H1 (cell line): ENCODE data around the gene EPHA6. TPM values are rescaled to one million over a fixed set of nuclear protein-coding genes. Genes with fewer than 3 reads are reported as not detected.
A peak's percentile ranks its signal among the peaks of the same experiment; 100 is the strongest.

ENCODE experiments used
- CTCF ChIA-PET: fragments of 300-600 bp; sonication (Branson Sonifier 250); formaldehyde crosslinking; loops from one replicate; lab custom pipeline; 2021; ENCODE audit not compliant: partially characterized antibody; lab: Charles Lee
- POLR2A ChIA-PET: fragments of 300-600 bp; sonication (Branson Sonifier 250); formaldehyde crosslinking; loops from one replicate; lab custom pipeline; 2021; ENCODE audit warnings: inconsistent platforms; ENCODE audit not compliant: partially characterized antibody; lab: Charles Lee
- DNase-seq, 2 experiments: peaks; one replicate each; pipeline versions ENCODE4 v3.0.0 to v3.0.0-alpha.2; 2010 to 2022; ENCODE audit warnings: low spot score in 2 of 2, low read depth in 1 of 2, mixed read lengths in 1 of 2
- FAIRE-seq: peaks from 2 replicates; lab custom pipeline; 2011; peaks lifted over from hg19 to GRCh38; lab: Jason Lieb, UNC
- H2AFZ ChIP-seq: 2 replicates; pipeline ENCODE4 v1.8.1; 2012; ENCODE audit warnings: low read length, inconsistent platforms
- H2AK5ac ChIP-seq: 2 replicates; pipeline ENCODE4 v1.6.1; 2013; ENCODE audit warnings: low read depth, low read length
- H2BK120ac ChIP-seq: replicated peaks from 2 replicates; pipeline ENCODE3; 2013; ENCODE audit warnings: low read depth, low read length, inconsistent platforms
- H2BK12ac ChIP-seq: 2 replicates; pipeline ENCODE4 v1.6.1; 2013; ENCODE audit warnings: low read depth, low read length
- H2BK15ac ChIP-seq: 2 replicates; pipeline ENCODE4 v1.6.1; 2013; ENCODE audit warnings: low read length
- H2BK20ac ChIP-seq: 2 replicates; pipeline ENCODE4 v1.6.1; 2013; ENCODE audit warnings: low read length
- H2BK5ac ChIP-seq: 2 replicates; pipeline ENCODE4 v1.6.1; 2013; ENCODE audit warnings: low read depth, low read length
- H3K14ac ChIP-seq: 2 replicates; pipeline ENCODE4 v1.6.1; 2013; ENCODE audit warnings: inconsistent platforms; ENCODE audit not compliant: insufficient read length
- H3K18ac ChIP-seq: 2 replicates; pipeline ENCODE4 v1.6.1; 2013; ENCODE audit warnings: low read length; ENCODE audit errors: extremely low read depth
- H3K23ac ChIP-seq: 2 replicates; pipeline ENCODE4 v1.6.1; 2013; ENCODE audit warnings: inconsistent platforms; ENCODE audit not compliant: insufficient read length
- H3K23me2 ChIP-seq: 2 replicates; pipeline ENCODE4 v1.6.1; 2013; ENCODE audit warnings: low read depth, low read length
- H3K27ac ChIP-seq: 2 replicates; pipeline ENCODE4 v1.6.1; 2011; ENCODE audit warnings: low read depth, low read length, inconsistent platforms
- H3K27me3 ChIP-seq, 4 experiments: replicated peaks in 1 of 4; 1 replicate in 1 of 4; 2 replicates in 3 of 4; pipeline versions ENCODE4 v1.6.1 to v1.8.1; 2011 to 2013; ENCODE audit warnings: low read length in 3 of 4, mild to moderate bottlenecking in 3 of 4, inconsistent platforms in 2 of 4, mixed read lengths in 2 of 4, moderate library complexity in 1 of 4; ENCODE audit not compliant: control insufficient read depth in 3 of 4, insufficient read depth in 3 of 4; ENCODE audit errors: extremely low read depth in 1 of 4
- H3K36me3 ChIP-seq, 4 experiments: 2 replicates each; pipeline versions ENCODE4 v1.6.1 to v1.8.1; 2011 to 2013; ENCODE audit warnings: mild to moderate bottlenecking in 4 of 4, low read length in 3 of 4, moderate library complexity in 2 of 4, control low read depth in 1 of 4, inconsistent platforms in 1 of 4; ENCODE audit not compliant: insufficient read depth in 4 of 4, control insufficient read depth in 2 of 4
- H3K4ac ChIP-seq: replicated peaks from 2 replicates; pipeline ENCODE3; 2013; ENCODE audit warnings: low read length, low read depth, mixed read lengths, inconsistent platforms; ENCODE audit not compliant: insufficient read length
- H3K4me1 ChIP-seq, 4 experiments: replicated peaks in 1 of 4; 1 replicate in 1 of 4; 2 replicates in 3 of 4; pipeline versions ENCODE4 v1.6.1 to v1.8.1; 2011 to 2013; ENCODE audit warnings: low read length in 3 of 4, inconsistent platforms in 2 of 4, mixed read lengths in 1 of 4; ENCODE audit not compliant: insufficient read depth in 4 of 4, control insufficient read depth in 3 of 4
- H3K4me2 ChIP-seq, 2 experiments: 2 replicates each; pipeline versions ENCODE4 v1.6.1 to v1.8.1; 2011 to 2013; ENCODE audit warnings: low read depth in 2 of 2, low read length in 2 of 2, control low read depth in 1 of 2, inconsistent platforms in 1 of 2, mild to moderate bottlenecking in 1 of 2; ENCODE audit not compliant: insufficient read depth in 1 of 2
- H3K4me3 ChIP-seq, 4 experiments: fragments of 200-600, 300-600 bp in 1 of 4; sonication (generic), shearing (Covaris generic), sonication (Bioruptor Twin) in 1 of 4; 2 replicates each; pipeline versions ENCODE4 v1.5.1 to v1.8.1; 2011 to 2016; ENCODE audit warnings: low read length in 4 of 4, low read depth in 3 of 4, control low read depth in 2 of 4, inconsistent platforms in 2 of 4, mild to moderate bottlenecking in 2 of 4, mixed read lengths in 1 of 4, moderate library complexity in 1 of 4; ENCODE audit not compliant: insufficient read depth in 2 of 4; ENCODE audit errors: extremely low read depth in 1 of 4
- H3K56ac ChIP-seq: replicated peaks from 2 replicates; pipeline ENCODE3; 2013; ENCODE audit warnings: low read depth, mild to moderate bottlenecking, mixed read lengths, low read length, inconsistent platforms; ENCODE audit not compliant: insufficient read length
- H3K79me1 ChIP-seq: 2 replicates; pipeline ENCODE4 v1.6.1; 2013; ENCODE audit warnings: low read depth, low read length, control low read depth
- H3K79me2 ChIP-seq, 2 experiments: 2 replicates each; pipeline versions ENCODE4 v1.6.1 to v1.8.1; 2012 to 2013; ENCODE audit warnings: low read length in 2 of 2, mild to moderate bottlenecking in 2 of 2, inconsistent platforms in 1 of 2; ENCODE audit not compliant: insufficient read depth in 2 of 2, control insufficient read depth in 1 of 2
- H3K9ac ChIP-seq, 4 experiments: replicated peaks in 1 of 4; 1 replicate in 1 of 4; 2 replicates in 3 of 4; pipeline versions ENCODE4 v1.6.1 to v1.8.1; 2011 to 2013; ENCODE audit warnings: low read depth in 3 of 4, low read length in 3 of 4, control low read depth in 2 of 4, mild to moderate bottlenecking in 2 of 4, moderate library complexity in 2 of 4, inconsistent platforms in 1 of 4; ENCODE audit errors: extremely low read depth in 1 of 4
- H3K9me3 ChIP-seq, 2 experiments: 2 replicates each; pipeline versions ENCODE4 v1.6.1 to v1.8.1; 2012 to 2013; ENCODE audit warnings: mild to moderate bottlenecking in 2 of 2, moderate library complexity in 2 of 2, control low read depth in 1 of 2, inconsistent platforms in 1 of 2, low read depth in 1 of 2, low read length in 1 of 2, mixed read lengths in 1 of 2; ENCODE audit not compliant: insufficient read depth in 2 of 2
- H4K20me1 ChIP-seq, 2 experiments: replicated peaks in 1 of 2; 2 replicates each; pipeline versions ENCODE3 to v1.8.1; 2011 to 2013; ENCODE audit warnings: inconsistent platforms in 2 of 2, low read length in 2 of 2, mild to moderate bottlenecking in 1 of 2; ENCODE audit not compliant: insufficient read depth in 2 of 2, control insufficient read depth in 1 of 2
- H4K5ac ChIP-seq: 2 replicates; pipeline ENCODE4 v1.6.1; 2013; ENCODE audit warnings: low read length, low read depth, mixed read lengths, inconsistent platforms; ENCODE audit not compliant: insufficient read length
- H4K8ac ChIP-seq: 2 replicates; pipeline ENCODE4 v1.8.0; 2013; ENCODE audit warnings: mild to moderate bottlenecking, moderate library complexity, low read length, inconsistent platforms; ENCODE audit not compliant: insufficient read depth; ENCODE audit errors: extremely low read depth
- H4K91ac ChIP-seq: replicated peaks from 2 replicates; pipeline ENCODE3; 2013; ENCODE audit warnings: low read length, mixed read lengths, inconsistent platforms; ENCODE audit not compliant: insufficient read length
- CHD1 ChIP-seq: IDR thresholded peaks from 2 replicates; pipeline ENCODE4 v1.6.1; 2012; ENCODE audit warnings: low read depth, low read length, improper control_type of control experiment
- CTBP2 ChIP-seq: IDR thresholded peaks from 2 replicates; pipeline ENCODE4 v1.7.0; 2011; ENCODE audit warnings: borderline replicate concordance, mild to moderate bottlenecking, moderate library complexity, mixed read lengths, low read length; ENCODE audit not compliant: insufficient read depth, insufficient read length
- MAFK ChIP-seq: IDR thresholded peaks from 2 replicates; pipeline ENCODE4 v1.6.1; 2012; ENCODE audit warnings: low read depth, mild to moderate bottlenecking, improper control_type of control experiment, low read length
- SIN3A ChIP-seq, 2 experiments: IDR thresholded peaks in 1 of 2; conservative IDR thresholded peaks in 1 of 2; 2 replicates each; pipeline ENCODE4 v1.6.1; 2011 to 2012; ENCODE audit warnings: low read length in 2 of 2, improper control_type of control experiment in 1 of 2, low read depth in 1 of 2, mild to moderate bottlenecking in 1 of 2
- SIRT6 ChIP-seq: IDR thresholded peaks from one replicate; pipeline ENCODE4 v1.7.1; 2012; ENCODE audit warnings: low read length, inconsistent platforms
- TAF7 ChIP-seq: optimal IDR thresholded peaks from 2 replicates; pipeline ENCODE3; 2011; ENCODE audit warnings: low read depth, mild to moderate bottlenecking, inconsistent platforms, low read length, moderate library complexity, borderline replicate concordance
- TCF12 ChIP-seq: IDR thresholded peaks from 2 replicates; pipeline ENCODE4 v1.6.1; 2011; ENCODE audit warnings: low read depth, mild to moderate bottlenecking, low read length
- YY1 ChIP-seq: IDR thresholded peaks from 2 replicates; pipeline ENCODE4 v1.6.1; 2011; ENCODE audit warnings: low read depth, mild to moderate bottlenecking, low read length
- polyA plus RNA-seq, 7 experiments: library from polyadenylated mRNA; depleted of rRNA in 3 of 7; stranded (reverse) in 5 of 7; unstranded in 2 of 7; fragments of >200 nt in 5 of 7; fragments of 200-250 nt in 2 of 7; gene quantifications; 1 replicate in 5 of 7; 2 replicates in 1 of 7; 4 replicates in 1 of 7; pipeline versions ENCODE4 v1.2.1 to v1.2.3, GENCODE V29; 2011 to 2013; ENCODE audit warnings: missing spikeins in 2 of 7, mixed read lengths in 2 of 7
- total RNA-seq: library from RNA; stranded (reverse); fragmentation: NEBNext Ultra II Directional; extraction: Animal tissue kit (Norgen Biotek cat#: 25700); gene quantifications from 2 replicates; pipeline ENCODE4 v1.2.1, GENCODE V29; 2021
- TF ChIP-seq, protein P1 (sequence below), 3 experiments: IDR thresholded peaks; 1 replicate in 2 of 3; 2 replicates in 1 of 3; pipeline versions ENCODE4 v1.5.1 to v1.6.1; 2011; ENCODE audit warnings: low read length in 3 of 3, mild to moderate bottlenecking in 3 of 3, inconsistent platforms in 2 of 3, low read depth in 1 of 3, moderate library complexity in 1 of 3; ENCODE audit not compliant: insufficient read depth in 1 of 3; ENCODE audit errors: control extremely low read depth in 1 of 3

EPHA6 gene
- total and polyA plus RNA-seq, 2 of the 8 experiments (the other 6 are each of a cell fraction or from before 2014, with no cell fraction given), result 0.83 to 3.2 TPM

DNA sequence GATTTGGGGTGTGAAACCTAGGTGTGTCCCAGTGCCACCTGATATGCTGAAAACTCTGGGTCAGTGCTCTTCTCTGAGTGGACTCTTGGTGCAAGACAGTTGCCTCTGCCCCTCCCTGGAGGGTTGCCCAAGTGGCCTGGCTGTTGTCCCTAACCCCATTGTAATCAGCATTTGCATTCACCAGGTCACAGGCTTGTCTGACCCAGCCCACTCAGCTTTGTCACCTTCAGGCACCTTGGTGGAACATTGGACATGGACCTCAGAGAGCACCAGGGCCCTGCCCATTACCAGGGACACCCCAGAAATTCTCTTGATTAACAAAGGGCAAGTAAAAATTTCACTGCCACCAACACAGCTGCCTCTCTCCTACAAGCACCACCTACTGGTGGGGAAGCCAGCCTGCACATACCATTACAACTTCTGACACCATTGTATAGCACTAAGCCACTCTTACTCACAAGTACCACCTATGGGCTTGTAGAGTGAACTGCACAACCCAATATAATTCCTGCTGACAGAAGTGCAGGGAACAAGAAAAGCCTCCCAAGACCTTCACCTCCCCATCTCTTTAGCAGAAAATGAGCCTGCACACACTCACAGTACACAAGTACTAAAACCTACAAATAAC is 324.6 kb downstream of the EPHA6 start:
- Histone ChIP-seq H2BK12ac (no peak overlapping the region), H2BK5ac (peak overlapping the region; percentile 7; the same call in 1 of the 2 replicates), H3K9ac (no peak overlapping the region), H4K91ac (no peak overlapping the region), H3K4me1 (no peaks in the 10 kb centered on the region; a peak in 1 of 7 replicates), H3K18ac (no peak overlapping the region), H4K5ac (no peak overlapping the region), H3K27ac (no peak overlapping the region), H3K79me2 (no peaks in the 10 kb centered on the region), H2BK120ac (no peak overlapping the region), H2BK20ac (no peak overlapping the region), H3K23me2 (no peaks in the 10 kb centered on the region), H2BK15ac (0 out of 2 replicates have a peak overlapping the region, but pooled peaks have one; percentile 54), H3K4me2 (no peak overlapping the region), H3K4me3 (no peak overlapping the region), H3K27me3 (no peaks in the 10 kb centered on the region; a peak in 1 of 7 replicates), H3K4ac (no peak overlapping the region), H3K79me1 (no peaks in the 10 kb centered on the region), H3K14ac (no peak overlapping the region), H4K20me1 (no peaks in the 10 kb centered on the region), H3K36me3 (no peaks in the 10 kb centered on the region), H4K8ac (no peak overlapping the region), H3K23ac (no peak overlapping the region), H2AFZ (no peak overlapping the region; the same call in 1 of the 2 replicates), H2AK5ac (no peak overlapping the region), H3K56ac (no peak overlapping the region), H3K9me3 (peaks cover 0 to 3% of the 10 kb centered on the region in 2 experiments; a peak in 1 of 4 replicates)
- peak; percentile 98 for FAIRE-seq
- CTCF ChIA-PET, result interaction anchor here (0.6 to 3.5 kb wide), 32 partner anchors 11 to 1605 kb away, joined by 3 to 31 read pairs (median 3); no protein-coding TSS in a partner anchor
- POLR2A ChIA-PET, result no interaction called here
- DNase-seq, result peak in 1 of 2 experiments; percentile 7
- TF ChIP-seq CTBP2 (no peak), MAFK (no peak), CHD1 (no peak), YY1 (peak; percentile 30; the same call in 1 of the 2 replicates), TCF12 (no peak), SIN3A (conservative IDR thresholded peaks at IDR 0.05 in 1 of 2, IDR thresholded peaks at IDR 0.05 in 1 of 2; ENCODE audit: low read depth in 1 of 2, low read length in 2 of 2) (no peak), SIRT6 (no peak), TAF7 (no peak)
- TF ChIP-seq, protein P1, sequence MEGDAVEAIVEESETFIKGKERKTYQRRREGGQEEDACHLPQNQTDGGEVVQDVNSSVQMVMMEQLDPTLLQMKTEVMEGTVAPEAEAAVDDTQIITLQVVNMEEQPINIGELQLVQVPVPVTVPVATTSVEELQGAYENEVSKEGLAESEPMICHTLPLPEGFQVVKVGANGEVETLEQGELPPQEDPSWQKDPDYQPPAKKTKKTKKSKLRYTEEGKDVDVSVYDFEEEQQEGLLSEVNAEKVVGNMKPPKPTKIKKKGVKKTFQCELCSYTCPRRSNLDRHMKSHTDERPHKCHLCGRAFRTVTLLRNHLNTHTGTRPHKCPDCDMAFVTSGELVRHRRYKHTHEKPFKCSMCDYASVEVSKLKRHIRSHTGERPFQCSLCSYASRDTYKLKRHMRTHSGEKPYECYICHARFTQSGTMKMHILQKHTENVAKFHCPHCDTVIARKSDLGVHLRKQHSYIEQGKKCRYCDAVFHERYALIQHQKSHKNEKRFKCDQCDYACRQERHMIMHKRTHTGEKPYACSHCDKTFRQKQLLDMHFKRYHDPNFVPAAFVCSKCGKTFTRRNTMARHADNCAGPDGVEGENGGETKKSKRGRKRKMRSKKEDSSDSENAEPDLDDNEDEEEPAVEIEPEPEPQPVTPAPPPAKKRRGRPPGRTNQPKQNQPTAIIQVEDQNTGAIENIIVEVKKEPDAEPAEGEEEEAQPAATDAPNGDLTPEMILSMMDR (IDR thresholded peaks at IDR 0.05; ENCODE audit: control extremely low read depth in 1 of 3, insufficient read depth in 1 of 3, low read depth in 1 of 3, low read length in 3 of 3), result peak; percentile 67 to 98 (median 97)
